Forelimb muscle (tissue), 1 donor: Measurements from ENCODE around the gene NEK9. TPM values are rescaled to one million over a fixed set of nuclear protein-coding genes. Genes with fewer than 3 reads are reported as not detected.

ENCODE experiments used
- DNase-seq: peaks from one replicate; pipeline ENCODE4 v3.0.0-alpha.2; 2013; ENCODE audit warnings: low read depth
- polyA plus RNA-seq: library from polyadenylated mRNA; unstranded; fragments of 120-200 nt; gene quantifications from one replicate; pipeline ENCODE4 v1.2.1, GENCODE V29; 2013; ENCODE audit not compliant: insufficient read length

NEK9 gene
- polyA plus RNA-seq, 1 donor: 82.6 TPM

DNA sequence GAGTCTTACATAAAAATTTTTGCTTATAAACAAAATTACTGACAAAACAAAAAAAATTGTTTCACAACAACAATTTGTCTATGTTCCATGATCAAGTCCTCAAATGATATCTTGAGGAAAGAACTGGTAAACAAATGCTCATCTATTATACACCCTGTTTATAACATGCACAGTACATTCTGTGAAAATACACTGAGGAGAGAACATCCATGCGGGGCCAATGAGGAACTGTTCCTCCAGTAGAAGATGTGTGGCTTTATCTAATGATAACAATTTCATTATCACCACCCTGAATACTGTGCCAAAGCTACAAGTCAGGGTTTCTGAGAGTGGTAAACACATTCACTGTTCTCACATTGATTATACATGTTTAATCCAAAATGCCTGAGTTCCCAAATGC lies 86.3 kb downstream of the NEK9 start:
- DNase-seq: no peak

DNA sequence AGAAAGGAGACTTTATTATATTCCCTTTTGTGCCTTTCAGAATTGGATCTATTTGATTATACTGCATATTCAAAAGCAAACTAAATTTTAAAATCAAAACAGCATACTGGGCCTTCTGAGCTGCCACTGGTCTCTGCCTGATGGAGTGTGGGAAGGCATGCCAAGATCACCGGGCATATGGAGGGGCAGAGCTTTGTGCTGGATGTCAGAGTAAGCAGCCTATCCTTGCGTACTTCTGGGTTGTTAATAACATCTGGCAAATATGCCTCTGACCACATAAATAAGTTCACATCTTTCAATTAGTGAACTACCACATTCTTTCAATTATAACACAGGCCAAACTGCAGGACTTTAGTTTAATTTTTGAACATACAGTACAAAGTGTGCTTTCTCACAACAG lies 93.9 kb downstream of the NEK9 start:
- no peak for DNase-seq

DNA sequence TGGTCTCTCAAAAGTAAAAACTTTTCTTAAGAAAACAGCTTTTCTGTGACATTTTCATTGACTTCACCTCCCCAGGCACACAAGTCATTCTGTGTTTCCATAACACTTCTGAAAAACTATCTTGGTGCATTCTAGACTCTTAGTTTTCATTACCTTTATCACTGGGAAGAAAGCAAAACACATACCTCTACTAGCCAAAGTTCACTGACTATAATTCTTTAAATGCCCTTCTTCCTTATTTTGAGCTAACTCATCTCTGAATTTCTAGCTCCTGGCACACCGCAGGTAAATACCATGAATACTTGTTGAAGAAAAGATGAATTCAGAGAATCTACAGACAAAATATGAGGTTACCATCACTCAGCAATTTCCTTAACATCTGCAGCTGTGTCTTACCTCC lies 96.7 kb downstream of the NEK9 start:
- DNase-seq: no peak

Other genes starting within 250 kb of the NEK9 start
- 70.7 TPM for gene DLST, start 245.1 kb downstream of the NEK9 start, polyA plus RNA-seq
- gene RPS6KL1, start 203.8 kb downstream of the NEK9 start, polyA plus RNA-seq: 13.5 TPM
- 43.2 TPM for gene PGF, start 171.5 kb downstream of the NEK9 start, polyA plus RNA-seq
- gene EIF2B2, start 124.1 kb downstream of the NEK9 start, polyA plus RNA-seq: 50.7 TPM
- gene MLH3, start 75.6 kb downstream of the NEK9 start, polyA plus RNA-seq: 23.9 TPM
- gene ACYP1, start 63.0 kb downstream of the NEK9 start, polyA plus RNA-seq: 17.8 TPM
- 1.4 TPM for gene ZC2HC1C, start 57.4 kb downstream of the NEK9 start, polyA plus RNA-seq
- 114 TPM for gene TMED10, start 49.6 kb upstream of the NEK9 start, polyA plus RNA-seq
- 212 TPM for gene FOS, start 151.8 kb upstream of the NEK9 start, polyA plus RNA-seq